IPS DF 19.7 (cell line): Measurements from ENCODE around the gene MESP2.
"Not testable (repeated sequence)": the region's sequence is repeated elsewhere in the genome, so short reads cannot be mapped to it uniquely, and the experiment has no call there.

Source experiments
- DNase-seq: peaks from one replicate; pipeline ENCODE4 v3.0.0-alpha.2; 2013; ENCODE audit warnings: low read depth, low spot score

Gene MESP2

DNA sequence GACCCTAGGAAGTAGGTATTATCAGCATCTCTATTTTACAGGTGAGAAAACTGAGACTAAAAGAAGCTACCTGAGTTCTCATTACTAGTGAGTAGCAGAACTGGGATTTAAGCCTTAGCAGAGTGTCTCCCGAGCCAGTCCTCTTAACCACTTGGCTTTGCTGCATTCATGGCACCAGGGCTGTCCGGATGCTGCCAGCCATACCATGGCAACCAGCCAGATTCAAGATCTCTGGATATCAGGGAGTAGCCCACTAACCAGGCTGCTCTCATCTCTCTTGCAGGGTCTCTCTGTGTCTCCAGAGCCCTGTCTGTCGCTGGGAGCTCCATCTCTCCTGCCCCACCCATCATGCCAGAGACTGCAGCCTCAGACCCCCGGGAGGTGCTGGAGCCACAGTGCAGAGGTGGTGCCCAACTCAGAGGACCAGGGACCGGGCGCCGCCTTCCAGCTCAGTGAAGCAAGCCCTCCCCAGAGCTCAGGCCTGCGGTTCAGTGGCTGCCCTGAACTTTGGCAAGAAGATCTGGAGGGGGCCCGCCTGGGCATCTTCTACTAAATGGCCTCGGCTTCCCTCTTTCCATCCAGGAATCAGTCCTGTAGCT lies 1.7 kb downstream of the MESP2 start:
- no peak for DNase-seq

DNA sequence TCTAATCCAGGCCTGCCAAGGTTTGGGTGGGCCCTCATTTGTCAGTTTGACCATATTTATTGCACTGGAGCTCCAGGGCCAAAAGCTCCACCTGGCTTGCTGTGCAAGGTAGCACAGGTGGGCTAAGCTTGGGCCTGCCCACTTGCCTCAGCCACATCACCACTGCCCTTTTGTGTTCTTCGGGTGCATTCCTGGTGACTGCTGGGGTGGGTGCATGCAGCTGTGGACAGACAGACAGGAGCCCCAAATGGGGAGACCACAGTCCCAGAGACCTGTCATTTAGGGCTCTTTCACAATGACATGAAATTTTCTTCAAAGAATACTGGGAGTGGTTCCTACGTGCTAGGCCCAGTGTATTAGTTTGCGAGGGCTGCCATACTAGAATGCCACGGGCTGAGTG lies 2.7 kb downstream of the MESP2 start:
- DNase-seq = no peak

DNA sequence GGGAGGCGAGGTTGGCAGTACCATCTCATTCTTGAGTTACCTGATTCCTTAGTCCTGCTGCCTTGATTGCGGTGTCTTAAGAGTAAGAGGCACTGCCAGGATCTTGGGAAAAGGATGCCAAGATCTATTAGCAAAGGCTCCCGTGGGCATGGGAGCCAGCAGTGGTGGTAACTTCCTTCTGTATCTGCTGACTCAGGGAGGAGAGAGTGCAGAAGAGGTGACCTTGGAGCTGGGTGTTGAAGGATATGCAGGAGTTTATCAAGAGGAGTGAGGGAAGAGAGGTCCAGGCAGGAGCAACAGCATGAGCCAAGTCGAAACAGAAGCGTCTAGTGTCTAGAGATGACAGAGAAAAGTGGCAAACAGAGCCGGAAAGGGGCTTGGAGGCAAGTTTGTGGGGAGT lies 4.5 kb downstream of the MESP2 start:
- DNase-seq = no peak

DNA sequence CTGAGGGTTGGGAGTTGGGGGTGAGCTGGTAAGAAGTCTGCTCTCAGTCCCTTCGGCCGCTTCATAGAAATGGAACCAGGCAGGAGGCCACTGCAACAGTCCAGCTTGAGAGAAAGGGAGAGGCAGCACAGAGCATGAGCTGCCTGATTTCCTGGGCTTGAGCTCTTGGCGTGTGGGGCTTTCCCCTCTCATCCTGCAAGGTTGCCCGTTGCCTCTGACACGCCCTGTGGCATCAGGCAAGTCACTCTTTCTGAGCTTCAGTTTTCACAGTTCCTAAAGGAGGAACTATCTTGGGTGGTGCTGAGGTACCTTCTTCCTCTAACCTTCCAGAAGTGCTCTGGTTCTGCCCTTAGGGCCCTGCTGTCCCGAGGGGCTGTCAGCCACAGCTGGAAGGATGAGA lies 4.9 kb downstream of the MESP2 start:
- no peak for DNase-seq

DNA sequence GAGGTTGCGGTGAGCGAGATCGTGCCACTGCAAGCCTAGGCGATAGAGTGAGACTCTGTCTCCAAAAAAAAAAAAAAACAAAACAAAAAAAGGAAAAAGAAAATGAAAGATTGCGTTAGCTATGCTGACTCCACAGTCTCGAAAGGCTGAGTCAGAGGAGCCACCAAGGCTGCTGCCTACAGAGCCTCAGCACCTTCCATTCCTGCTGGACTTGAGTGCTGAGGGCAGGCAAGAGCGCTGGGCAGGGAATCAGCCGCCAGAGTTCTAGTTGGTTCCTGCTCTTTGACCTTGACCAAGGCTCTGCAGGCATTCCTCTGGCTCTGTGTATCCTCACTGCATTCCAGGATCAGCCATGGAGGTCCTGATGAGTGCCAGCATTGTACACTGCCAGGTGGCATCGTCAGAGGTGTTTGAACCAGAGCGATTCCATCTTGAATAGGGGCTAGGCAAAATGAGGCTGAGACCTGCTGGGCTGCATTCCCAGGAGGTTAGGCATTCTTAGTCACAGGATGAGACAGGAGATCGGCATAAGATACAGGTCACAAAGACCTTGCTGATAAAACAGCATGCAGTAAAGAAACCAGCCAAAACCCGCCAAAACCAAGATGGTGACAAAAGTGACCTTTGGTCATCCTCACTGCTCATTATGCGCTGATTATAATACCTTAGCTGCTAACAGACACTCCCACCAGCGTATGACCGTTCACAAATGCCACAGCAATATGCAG lies 5.9 kb downstream of the MESP2 start:
- DNase-seq = no peak

DNA sequence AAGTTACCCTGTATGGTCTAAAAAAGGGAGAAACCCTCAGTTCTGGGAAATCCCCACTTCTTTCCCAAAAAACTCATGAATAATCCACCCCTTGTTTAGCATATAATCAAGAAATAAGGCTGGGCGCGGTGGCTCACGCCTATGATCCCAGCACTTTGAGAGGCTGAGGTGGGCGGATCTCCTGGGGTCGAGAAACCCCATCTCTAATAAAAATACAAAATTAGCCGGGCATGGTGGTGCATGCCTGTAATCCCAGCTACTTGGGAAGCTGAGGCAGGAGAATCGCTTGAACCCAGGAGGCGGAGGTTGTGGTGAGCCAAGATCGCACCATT lies 6.5 kb downstream of the MESP2 start:
- DNase-seq = not testable (repeated sequence)

DNA sequence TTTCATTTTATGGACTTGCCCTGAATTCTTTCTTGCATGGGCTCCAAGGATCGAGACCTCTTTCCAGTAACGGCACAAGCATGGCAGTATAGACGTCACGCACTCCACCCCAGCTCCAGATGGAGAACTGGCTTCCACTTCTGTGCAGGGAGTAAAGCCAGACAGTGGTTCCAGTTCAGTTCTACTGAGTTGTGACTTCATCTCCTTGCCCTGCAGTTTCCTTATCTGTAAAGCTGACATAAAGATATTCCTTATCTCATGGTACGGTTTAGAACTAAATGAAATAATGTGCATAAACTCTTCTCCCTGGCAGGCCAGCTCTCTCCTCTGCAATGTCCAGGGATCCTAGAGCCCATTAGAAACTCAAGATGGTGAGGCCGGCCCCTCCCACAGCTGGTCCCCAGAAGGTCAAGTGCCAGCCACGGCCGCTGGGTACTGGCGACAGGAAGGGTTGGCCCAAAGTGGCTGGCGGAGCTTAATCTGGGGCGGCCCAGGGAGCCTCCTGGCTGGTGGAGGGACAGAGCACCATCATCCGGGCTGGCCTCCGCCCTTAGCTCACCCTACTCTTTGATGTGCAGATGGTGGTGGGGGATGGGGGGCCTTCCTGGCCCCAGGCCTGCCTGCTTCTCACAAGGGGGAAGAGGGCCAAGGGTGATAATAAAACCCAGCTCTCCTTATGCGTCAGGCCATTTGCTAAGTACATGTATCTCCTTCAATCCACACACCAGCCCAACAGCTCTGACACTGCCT lies 7.2 kb downstream of the MESP2 start:
- DNase-seq = no peak

DNA sequence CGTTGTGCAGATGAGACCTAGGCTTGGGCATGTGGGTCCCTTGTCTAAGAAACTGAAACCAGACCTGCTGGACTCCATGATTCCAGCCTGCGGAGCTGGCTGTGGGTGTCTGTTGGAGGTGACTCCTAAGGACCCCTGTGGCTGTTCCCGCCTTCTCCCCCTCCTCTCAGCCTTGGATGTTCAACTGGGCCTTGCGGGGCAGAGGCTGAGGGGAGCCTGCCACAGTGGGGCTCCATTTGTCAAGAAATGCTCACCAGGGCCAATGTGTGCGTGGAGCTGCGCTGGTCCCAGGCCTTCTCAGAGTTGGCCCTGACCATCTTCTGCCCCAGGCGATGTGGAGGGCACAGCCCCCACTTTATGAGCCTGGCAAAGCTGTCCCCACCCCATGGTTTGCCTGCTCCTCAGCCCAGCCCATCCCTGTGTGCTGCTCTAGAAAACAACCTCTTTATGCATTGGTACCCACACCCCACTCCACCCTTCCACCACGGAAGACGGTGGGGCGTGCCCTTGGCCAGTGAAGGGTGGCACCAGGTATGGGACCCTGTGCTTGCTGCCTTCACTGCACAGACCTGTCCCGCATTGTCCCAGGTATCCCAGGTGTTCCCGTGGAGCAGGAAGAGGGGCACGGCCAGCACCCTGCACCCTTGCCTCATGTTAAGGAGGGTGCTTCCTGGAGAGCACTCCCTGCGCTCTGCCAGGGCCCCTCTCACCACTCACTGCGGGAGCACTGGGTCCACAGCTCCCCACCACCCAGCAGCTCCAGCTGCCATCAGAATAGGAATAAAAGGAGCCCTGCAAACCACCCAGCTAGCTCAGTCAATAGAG lies 7.9 kb downstream of the MESP2 start:
- no peak for DNase-seq

DNA sequence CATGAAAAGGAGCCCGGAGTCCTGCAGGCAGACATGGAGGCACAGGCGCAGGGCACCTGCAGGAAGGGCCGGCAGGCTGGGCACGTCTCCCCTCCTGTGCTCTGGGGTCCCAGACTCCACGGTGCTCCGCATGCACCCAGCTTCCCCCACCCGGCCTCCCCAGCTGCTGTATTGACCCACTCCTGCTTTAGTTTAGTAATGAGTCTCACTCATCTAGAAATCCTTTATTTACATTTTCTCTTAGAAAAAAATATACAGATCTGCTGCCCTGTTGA lies 8.5 kb downstream of the MESP2 start:
- no peak for DNase-seq

DNA sequence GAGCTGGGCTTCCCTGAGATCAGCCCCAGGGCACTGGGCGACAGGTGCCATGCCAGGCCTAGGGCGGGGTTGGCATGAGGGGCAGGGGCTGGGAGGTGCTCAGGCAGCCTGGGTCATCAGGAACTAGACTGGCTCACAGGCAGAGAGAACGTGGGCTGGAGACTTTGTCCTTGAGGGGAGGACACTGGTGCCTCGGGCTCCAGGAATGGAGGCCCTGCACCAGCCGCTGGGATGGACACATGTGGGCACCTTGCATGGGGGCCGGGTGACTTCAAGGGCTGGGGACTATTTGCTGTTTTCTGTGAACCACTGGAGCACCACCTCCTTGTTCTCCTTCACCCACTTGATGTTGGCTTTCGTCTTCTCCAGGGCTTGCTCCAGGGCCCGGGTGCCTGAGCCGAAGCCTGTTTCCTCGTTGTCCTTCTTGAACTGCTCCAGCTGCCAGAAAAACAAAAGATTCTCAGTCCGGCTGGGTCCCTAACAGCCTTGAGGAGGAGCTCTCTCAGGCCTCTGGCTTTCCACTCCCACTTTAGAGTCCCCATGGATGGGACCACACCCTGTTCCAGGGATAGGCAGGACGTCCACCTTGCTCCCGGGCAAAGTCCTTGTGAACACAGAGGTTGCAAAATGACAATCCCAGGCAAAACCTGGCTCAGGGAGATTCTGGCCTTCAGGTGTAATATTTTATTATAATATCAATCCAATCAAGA lies 9.1 kb downstream of the MESP2 start:
- no peak for DNase-seq

DNA sequence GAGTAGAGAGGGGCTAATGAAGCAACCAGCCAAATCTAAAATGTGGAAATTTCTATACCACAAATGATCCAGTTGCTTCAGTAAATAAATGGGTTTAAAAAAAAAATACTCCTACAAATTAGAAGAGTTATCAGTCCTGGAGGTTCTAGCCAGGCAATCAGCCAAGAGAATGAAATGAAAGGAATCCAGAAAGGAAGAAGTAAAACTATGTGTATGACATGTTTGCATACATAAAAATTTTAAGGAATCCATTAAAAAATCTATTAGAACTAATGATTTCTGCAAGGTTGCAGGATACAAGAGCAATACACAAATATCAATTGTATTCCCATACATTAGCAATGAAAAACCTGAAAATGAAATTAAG lies 9.6 kb downstream of the MESP2 start:
- DNase-seq = no peak

DNA sequence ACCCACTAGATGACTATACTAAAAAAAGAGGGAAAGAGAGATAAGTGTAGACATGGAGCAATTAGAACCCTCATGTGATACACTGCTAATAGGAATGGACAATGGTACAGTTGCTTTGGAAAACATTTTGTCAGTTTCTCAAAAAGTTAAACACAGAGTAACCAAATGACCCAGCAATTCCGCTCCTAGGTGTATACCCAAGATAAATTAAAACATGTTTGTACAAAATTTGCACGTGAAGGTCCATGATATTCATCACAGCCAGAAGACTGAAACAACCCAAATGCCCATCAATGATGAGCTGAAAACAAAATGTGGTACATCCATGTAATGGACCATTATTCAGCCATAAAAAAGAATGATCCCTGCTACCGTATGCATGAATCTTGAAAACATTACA lies 11.8 kb downstream of the MESP2 start:
- DNase-seq = no peak

DNA sequence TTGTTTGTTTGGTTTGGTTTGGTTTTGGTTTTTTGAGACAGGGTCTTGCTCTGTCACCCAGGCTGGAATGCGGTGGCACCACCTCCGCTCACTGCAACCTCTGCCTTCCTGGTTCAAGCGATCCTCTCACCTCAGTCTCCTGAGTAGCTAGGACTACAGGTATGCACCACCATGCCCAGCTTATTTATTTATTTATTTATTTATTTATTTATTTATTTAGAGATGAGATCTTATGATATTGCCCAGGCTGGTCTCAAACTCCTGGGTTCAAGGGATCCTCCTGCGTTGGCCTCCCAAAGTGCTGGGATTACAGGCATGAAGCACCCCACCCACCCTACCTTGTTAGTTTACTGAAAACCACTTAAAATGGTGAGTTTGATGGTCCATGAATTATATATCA lies 12.5 kb downstream of the MESP2 start:
- DNase-seq = not testable (repeated sequence)

DNA sequence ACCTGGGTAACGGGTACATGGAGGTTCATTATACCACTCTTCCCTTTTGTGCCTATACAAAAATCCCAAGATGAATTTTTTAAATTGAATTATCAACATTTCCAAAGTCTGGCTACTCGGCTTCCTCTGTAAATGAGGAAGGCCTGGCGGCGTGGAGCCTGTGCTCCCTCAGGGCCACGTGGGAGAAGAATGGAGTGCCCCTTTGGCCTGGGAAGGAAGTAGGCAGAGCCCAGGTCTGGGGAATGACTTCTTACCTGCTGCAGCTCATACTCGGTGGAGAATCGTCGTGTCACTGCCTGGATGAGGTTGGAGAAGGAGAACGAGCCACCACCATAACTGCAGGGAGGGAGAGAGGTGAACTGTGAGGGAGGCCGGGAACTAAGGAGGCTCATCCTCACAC lies 14.1 kb downstream of the MESP2 start:
- no peak for DNase-seq

DNA sequence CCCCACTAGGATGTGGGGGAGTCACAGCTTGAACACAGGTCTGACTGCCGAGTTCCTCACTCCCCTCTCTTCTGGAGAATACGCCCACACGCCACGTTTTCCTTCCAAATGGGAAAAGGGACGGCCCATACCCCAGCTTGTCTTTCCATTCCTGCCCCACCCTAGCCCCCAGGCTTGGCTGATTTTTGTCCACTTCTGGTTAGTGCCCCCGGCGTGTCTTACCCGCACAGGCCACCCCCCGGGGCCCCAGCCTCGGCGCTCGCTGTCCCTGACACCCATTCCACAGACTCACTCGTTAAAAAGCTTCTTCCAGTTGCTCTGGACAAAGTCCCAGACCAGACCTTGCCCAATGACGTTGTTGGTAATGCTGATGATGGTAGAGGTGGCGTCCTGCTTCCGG lies 14.5 kb downstream of the MESP2 start:
- DNase-seq = no peak

DNA sequence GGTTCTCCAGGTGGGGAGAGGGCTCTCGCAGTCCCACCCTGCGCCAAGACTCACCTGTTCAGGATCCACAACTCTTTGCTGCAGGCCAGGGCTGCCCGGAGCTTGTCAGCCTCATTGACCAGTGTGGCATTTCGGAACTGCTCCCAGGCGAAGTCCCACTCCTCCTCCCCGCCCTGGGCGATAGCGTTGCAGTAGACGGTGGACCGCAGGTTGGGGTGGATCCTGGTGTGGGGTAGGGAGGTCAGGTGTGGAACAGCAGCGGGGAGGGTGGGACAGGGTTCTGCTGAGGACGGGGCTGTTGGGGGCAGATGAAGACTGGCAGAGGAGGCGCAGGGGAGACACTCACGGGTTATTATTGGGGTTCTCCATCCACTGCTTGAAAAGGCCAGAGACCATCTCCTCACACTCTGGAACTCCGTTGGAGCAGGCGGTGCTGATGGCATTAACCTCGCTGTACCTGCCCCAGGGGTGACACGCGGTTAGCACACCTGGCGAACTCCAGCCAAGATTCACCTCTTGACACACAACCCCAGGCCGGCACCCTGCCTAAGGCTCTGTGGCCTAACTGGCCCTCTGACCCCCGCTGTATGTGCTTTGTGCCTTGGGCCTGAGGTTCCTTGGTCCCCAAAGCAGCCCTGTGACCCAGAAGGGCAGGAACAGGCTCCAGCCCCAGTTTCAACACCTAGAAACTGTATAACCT lies 16.1 kb downstream of the MESP2 start:
- DNase-seq = no peak

DNA sequence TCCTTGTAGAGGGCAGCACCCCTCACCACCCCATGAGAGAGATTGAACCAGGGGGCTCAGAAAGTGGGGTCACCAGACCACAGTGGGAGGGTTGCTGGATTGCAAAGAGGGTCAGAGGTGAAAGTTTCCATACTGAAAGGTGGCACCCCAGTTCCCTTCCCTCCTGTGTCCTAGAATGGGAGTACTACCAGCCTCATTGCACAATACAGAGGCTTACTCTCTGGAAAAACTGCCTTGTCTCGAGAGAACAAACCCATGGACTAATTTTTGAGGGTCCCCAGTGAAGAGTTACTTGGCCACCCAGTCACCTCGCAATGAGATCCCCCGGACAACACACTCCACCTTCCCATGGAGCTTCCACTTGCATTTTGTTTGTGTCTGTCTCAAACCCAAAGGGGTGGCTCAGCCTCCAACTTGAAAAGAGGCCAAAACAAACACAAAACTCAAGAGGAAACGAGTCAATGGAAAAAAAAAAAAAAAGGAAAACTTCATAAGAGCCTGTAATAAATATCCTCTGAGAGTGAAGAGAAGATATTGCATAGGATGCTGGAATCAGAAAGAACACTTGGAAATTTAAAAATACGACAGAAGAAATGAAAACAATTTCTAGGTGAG lies 18.6 kb downstream of the MESP2 start:
- no peak for DNase-seq

DNA sequence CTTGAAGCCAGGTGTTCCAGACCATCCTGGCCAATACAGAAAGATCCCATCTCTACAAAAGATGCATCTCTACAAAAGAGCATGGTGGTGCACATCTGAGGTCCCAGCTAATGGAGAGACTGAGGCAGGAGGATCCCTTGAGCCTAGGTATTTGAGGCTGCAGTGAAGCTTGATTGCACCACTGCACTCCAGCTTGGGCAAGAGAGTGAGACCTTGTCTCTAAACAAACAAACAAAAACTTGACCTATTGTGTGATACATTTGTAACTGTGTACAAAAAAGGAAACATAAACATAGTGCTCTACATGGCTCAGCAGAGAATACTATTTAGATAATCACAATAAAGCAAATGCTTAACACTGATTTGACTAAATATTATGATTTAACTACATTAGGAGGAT lies 19.9 kb downstream of the MESP2 start:
- DNase-seq = no peak

DNA sequence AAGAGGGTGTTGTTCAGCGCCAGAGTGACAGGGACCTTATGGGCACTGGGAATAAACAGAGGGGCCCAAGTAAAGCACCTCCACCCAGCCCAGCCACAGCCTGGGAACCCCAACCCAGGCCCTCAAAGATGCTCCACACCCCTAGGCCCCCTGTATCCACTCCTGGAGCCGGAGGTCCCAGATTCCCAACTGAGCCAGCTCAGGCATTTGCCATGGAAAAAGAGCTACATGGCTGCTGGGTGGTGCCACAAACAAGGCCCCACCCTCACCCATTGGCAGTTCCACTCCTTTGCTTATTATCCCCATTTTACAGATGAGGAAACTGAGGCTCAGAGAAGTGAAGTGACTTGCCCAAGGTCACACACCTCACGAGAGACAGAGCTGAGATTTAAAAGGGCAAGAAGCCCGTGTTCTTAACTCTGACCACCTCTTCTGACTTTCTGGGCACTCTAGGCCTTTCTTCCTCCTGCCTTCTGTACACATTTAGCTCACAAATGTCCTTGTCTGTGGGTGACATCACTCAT lies 21.6 kb downstream of the MESP2 start:
- no peak for DNase-seq

DNA sequence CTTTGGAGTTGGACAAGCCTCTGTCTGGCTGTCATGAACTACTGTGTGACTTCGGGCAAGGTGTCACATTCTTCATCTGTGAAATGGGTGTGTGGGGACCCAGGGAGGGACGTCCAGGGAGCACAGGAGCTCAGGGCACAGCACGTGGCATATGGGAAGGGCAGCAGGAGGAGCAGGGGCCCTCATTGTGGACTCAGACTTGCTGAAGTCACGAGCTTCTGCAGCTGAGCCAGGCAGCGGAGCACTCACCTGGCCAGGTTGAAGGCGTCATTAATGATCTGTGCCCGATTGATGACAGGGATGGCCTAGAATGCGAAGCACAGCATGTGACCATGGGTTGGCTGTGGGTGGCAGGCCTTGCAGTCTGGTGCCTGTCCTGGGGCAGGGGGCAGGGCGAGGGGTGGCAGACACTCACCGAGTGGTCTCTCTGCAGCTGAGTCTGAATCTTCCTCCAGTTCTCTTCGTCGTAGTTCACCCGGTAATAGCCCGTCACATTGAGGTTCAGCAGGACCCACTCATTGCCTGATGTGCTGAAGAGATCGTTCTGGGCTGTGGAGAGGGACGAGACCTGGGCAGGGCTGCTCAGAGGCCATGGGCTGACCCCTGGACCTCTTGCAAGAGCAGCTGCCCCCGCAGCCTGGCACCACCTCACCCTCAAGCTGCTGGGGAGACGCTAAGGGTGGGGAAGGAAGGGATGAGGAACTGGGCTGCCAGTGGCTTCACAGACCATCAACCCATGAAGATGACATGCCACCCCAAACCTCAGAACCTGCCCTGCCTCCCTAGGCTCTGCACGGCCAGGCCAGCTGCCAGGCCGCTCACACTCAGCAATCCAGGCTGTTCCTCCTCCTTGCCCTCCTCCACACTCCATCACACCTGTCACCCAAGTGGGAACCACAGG lies 23.1 kb downstream of the MESP2 start:
- no peak for DNase-seq
